Stimulated activated naive CD4-positive, alpha-beta T cell treated with Interleukin-2 at 50 U/mL for 16 hours (primary cell): Measurements from ENCODE around the gene BAG3.
"Not testable (repeated sequence)": the region's sequence is repeated elsewhere in the genome, so short reads cannot be mapped to it uniquely, and the experiment has no call there.

ENCODE experiments used
- DNase-seq: peaks from one replicate; lab custom pipeline; 2025; lab: John Stamatoyannopoulos, UW

BAG3 gene

GRCh38 chr10:119650692-119651513, at the start of gene BAG3:
TSS of gene BAG3 (plus strand) at chr10:119651380. CDS start at chr10:119651676, 296 bp downstream.
- peak; percentile 73 for DNase-seq

- peak; percentile 7 for DNase-seq
Measured at GRCh38 chr10:119602241-119603095, 48.7 kb upstream of the BAG3 start.

DNA sequence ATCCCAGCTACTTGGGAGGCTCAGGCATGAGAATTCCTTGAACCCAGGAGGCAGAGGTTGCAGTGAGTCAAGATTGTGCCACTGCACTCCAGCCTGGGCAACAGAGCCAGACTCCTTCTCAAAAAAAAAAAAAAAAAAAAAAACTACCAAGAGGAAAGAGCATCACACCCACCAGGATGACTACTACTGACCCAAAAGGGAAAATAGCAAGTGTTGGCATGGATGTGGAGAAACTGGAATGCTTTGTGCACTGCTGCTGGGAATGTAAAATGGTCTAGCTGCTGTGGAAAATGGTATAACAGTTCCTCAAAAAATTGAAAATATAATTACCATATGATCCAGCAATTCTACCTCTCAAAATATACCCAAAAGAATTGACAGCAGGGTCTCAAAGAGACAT, 46.7 kb upstream of the BAG3 start:
- no peak for DNase-seq

- DNase-seq, result peak; percentile 6
Measured at GRCh38 chr10:119608316-119609155, 42.6 kb upstream of the BAG3 start.

DNA sequence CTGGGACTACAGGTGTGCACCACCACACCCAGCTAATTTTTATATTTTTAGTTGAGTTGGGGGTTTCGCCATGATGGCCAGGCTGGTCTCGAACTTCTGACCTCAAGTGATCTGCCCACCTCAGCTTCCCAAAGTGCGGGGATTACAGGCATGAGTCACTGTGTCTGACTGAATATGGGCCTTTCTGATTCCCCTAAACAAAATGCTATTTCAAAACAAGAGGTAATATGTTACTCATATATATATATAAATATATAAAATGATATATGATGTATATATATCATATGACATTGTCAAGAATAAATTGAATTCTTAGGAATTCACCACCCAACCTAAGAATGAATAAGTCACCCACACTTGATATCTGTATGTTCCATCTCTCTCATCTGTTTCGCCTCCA, 41.7 kb upstream of the BAG3 start:
- DNase-seq, result no peak

GRCh38 chr10:119611433-119611832, 39.7 kb upstream of the BAG3 start:
- no peak for DNase-seq

DNA sequence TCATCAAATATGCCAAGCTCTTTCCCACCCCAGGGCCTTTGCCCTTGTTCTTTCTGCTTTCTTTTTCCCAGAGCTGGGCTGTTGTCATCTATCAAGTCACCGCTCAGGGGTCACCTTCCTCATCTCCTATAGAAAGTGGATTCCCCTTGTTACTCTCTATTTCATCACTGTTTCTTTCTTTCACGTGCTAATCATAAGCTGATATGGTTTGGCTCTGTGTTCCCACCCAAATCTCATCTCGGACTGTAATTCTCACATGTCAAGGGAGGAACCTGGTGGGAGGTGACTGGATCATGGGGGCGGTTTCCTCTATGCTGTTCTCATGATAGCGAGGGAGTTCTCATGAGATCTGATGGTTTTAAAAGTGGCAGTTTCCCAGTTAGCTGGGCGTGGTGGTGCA, 37.4 kb upstream of the BAG3 start:
- no peak for DNase-seq

DNA sequence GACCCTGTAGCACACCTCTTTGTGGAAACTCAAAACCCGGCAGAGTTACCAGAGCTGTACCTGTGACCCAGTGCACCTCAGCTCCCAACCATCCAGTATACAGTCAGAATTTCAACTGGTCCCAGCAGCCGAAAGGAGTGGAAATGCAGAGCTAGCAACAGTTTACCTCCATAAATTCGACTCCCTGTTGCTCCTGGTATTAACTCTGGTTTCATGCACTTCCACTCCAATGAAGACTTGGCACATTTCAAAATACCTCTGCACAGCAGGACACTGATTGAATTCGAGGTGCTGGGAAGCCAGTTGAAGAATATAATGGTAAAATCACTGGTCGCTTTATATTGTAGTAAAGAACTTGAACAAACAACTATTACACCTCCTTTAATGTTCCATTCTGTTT, 36.5 kb upstream of the BAG3 start:
- no peak for DNase-seq

GRCh38 chr10:119616882-119617570, 34.2 kb upstream of the BAG3 start:
- no peak for DNase-seq

GRCh38 chr10:119619215-119619614, 32.0 kb upstream of the BAG3 start:
- DNase-seq, result no peak

- DNase-seq, result not testable (repeated sequence)
Measured at GRCh38 chr10:119619811-119620210, 31.4 kb upstream of the BAG3 start.

- no peak for DNase-seq
Measured at GRCh38 chr10:119620241-119621077, 30.7 kb upstream of the BAG3 start.

GRCh38 chr10:119621078-119621384, 30.1 kb upstream of the BAG3 start:
- no peak for DNase-seq

- no peak for DNase-seq
Measured at GRCh38 chr10:119625570-119626280, 25.5 kb upstream of the BAG3 start.

DNA sequence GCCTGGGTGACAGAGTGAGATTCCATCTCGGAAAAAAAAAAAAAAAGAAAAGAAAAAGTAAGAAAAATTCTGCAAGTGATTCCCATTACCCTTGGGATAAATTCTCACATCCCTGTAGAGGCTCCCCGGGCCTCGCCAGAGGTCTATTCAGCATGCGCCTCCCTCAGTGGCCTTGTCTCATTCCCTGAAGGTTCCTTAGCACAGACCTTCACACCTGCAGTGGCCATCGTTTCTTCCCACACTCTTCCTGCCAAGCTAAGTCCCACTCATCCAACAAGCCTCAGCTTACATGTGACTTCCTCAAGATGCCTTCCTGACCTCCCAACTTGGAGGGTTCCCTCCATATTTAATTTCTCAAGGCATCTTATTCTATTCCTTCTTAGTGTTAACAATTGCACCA, 20.9 kb upstream of the BAG3 start:
- no peak for DNase-seq

DNA sequence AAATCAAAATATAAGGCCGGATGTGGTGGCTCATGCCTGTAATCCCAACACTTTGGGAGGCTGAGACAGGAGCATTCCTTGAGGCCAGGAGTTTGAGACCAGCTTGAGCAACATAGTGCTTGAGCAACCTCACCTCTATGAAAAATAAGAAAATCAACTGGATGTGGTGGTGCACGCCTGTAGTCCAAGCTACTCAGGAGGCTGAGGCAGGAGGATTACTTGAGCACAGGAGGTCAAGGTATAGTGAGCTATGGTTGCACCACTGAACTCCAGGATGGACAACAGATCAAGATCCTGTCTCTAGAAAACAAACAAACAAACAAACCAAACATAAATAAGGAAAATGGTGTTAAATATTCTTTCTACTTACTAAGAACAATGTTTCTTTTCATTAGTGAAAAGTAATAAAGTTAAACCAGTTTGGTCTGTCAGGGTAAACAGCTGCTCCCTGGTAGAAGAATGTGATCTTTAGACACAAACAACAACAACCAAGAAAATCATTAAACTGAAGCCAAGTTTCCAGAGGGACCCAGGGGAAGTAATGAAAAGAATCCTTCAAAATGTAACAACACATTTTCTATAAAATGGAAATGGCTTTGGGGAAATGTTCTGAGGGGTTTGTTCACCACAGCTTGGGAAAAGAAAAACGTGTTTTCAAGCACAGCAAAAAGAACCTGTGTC, 17.5 kb upstream of the BAG3 start:
- DNase-seq, result no peak

GRCh38 chr10:119634219-119634544, 17.0 kb upstream of the BAG3 start:
- DNase-seq, result no peak

DNA sequence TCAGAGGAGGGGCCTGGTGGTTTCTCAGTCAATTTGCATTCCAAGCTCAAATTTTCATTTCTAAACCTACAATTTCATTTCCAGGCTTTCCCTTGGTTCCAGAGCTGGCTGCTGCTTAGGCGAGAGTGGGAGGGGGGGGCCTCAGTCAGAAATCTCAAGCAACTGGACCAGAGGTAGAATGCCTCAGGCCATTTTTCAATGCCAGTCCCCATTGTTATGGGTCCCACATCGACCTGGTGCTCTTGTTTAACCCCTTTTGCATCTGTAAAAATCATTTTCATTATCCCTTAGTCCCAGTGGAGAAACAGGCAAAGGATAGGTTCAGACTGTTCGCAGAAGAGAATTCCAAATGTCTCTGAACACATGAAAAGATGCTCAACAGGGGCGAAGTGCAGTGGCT, 13.5 kb upstream of the BAG3 start:
- no peak for DNase-seq

DNA sequence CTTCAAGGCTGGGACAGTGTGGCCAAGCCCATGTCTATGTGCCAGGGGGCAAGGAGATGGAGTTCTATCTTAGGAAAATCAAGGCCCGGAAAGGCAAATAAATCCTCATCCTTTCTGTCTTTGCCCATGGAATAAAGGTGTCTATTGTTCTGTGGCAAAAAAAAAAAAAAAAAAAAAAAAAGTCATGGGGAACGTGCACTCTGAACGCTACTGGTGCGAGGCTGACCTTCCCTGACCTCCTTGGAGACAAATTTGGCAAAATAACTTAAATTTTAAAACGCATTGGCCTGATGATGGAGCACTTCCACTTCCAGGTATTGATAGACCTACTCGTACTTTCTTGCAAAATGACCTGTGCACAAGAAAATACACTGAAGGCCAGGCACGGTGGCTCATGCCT, 12.2 kb upstream of the BAG3 start:
- DNase-seq, result no peak

- no peak for DNase-seq
Measured at GRCh38 chr10:119640384-119640783, 10.8 kb upstream of the BAG3 start.
